ES-I3 (cell line): ENCODE measurements around the gene ADD2.
A peak's percentile ranks its signal among the peaks of the same experiment; 100 is the strongest.

Source experiments
- H3K36me3 ChIP-seq: 2 replicates; pipeline ENCODE4 v1.6.1; 2013; ENCODE audit warnings: mild to moderate bottlenecking, low read length, control low read depth, moderate library complexity; ENCODE audit not compliant: insufficient read depth
- H3K4me1 ChIP-seq: 2 replicates; pipeline ENCODE4 v1.6.1; 2013; ENCODE audit warnings: mild to moderate bottlenecking, control low read depth, low read length; ENCODE audit not compliant: insufficient read depth
- H3K9ac ChIP-seq: 2 replicates; pipeline ENCODE4 v1.6.1; 2013; ENCODE audit warnings: low read depth, mild to moderate bottlenecking, low read length, moderate library complexity
- H3K9me3 ChIP-seq: 2 replicates; pipeline ENCODE4 v1.6.1; 2013; ENCODE audit warnings: mild to moderate bottlenecking, low read length, moderate library complexity; ENCODE audit not compliant: control insufficient read depth, insufficient read depth

The ADD2 gene

GRCh38 chr2:70772486-70773155 is 4.6 kb upstream of the ADD2 start:
- Histone ChIP-seq H3K4me1 (peaks cover 9% of the 10 kb centered on the region), H3K36me3 (no peaks in the 10 kb centered on the region)

GRCh38 chr2:70771446-70771845 is 3.4 kb upstream of the ADD2 start:
- peaks cover 4% of the 10 kb centered on the region for H3K9me3 ChIP-seq
- peaks cover 9% of the 10 kb centered on the region for H3K4me1 ChIP-seq
- H3K36me3 ChIP-seq = no peaks in the 10 kb centered on the region
- H3K9ac ChIP-seq = no peak overlapping the region

More at GRCh38 chr2:70772486-70773155, 4.6 kb upstream of the ADD2 start:
- H3K9ac ChIP-seq = no peak overlapping the region
- H3K9me3 ChIP-seq = peaks cover 4% of the 10 kb centered on the region

GRCh38 chr2:70769450-70769849 is 1.4 kb upstream of the ADD2 start:
- Histone ChIP-seq H3K4me1 (peaks cover 14% of the 10 kb centered on the region), H3K36me3 (no peaks in the 10 kb centered on the region), H3K9ac (no peak overlapping the region)

GRCh38 chr2:70768590-70769085 is 638 bp upstream of the ADD2 start:
- Histone ChIP-seq H3K9ac (peak overlapping the region; percentile 31), H3K4me1 (peaks cover 17% of the 10 kb centered on the region), H3K9me3 (peaks cover 2% of the 10 kb centered on the region; the same call in 1 of the 2 replicates), H3K36me3 (no peaks in the 10 kb centered on the region)

More at GRCh38 chr2:70769450-70769849, 1.4 kb upstream of the ADD2 start:
- peaks cover 4% of the 10 kb centered on the region for H3K9me3 ChIP-seq

- Histone ChIP-seq H3K36me3 (no peaks in the 10 kb centered on the region), H3K9ac (peak overlapping the region; percentile 97), H3K9me3 (no peaks in the 10 kb centered on the region), H3K4me1 (peaks cover 17% of the 10 kb centered on the region)
Observed at GRCh38 chr2:70767079-70767698, 811 bp downstream of the ADD2 start.

- peak overlapping the region; percentile 97 for H3K9ac ChIP-seq
- no peaks in the 10 kb centered on the region for H3K9me3 ChIP-seq
- H3K36me3 ChIP-seq = no peaks in the 10 kb centered on the region
- peaks cover 17% of the 10 kb centered on the region for H3K4me1 ChIP-seq
Observed at GRCh38 chr2:70766357-70767078, 1.5 kb downstream of the ADD2 start.

- Histone ChIP-seq H3K4me1 (peaks cover 17% of the 10 kb centered on the region), H3K9ac (no peak overlapping the region), H3K9me3 (no peaks in the 10 kb centered on the region), H3K36me3 (no peaks in the 10 kb centered on the region)
Observed at GRCh38 chr2:70765507-70765906, 2.5 kb downstream of the ADD2 start.

- Histone ChIP-seq H3K4me1 (peaks cover 3% of the 10 kb centered on the region), H3K9me3 (no peaks in the 10 kb centered on the region), H3K9ac (no peak overlapping the region), H3K36me3 (no peaks in the 10 kb centered on the region)
Observed at GRCh38 chr2:70759446-70759845, 8.6 kb downstream of the ADD2 start.

- H3K4me1 ChIP-seq = peaks cover 5% of the 10 kb centered on the region; the same call in 1 of the 2 replicates
- H3K9ac ChIP-seq = no peak overlapping the region
- no peaks in the 10 kb centered on the region for H3K36me3 ChIP-seq
- H3K9me3 ChIP-seq = no peaks in the 10 kb centered on the region
Observed at GRCh38 chr2:70757966-70758365, 10.0 kb downstream of the ADD2 start.

- Histone ChIP-seq H3K36me3 (no peaks in the 10 kb centered on the region), H3K4me1 (peaks cover 5% of the 10 kb centered on the region; the same call in 1 of the 2 replicates), H3K9ac (no peak overlapping the region), H3K9me3 (no peaks in the 10 kb centered on the region)
Observed at GRCh38 chr2:70757360-70757759, 10.6 kb downstream of the ADD2 start.

GRCh38 chr2:70756128-70756527 is 11.9 kb downstream of the ADD2 start:
- Histone ChIP-seq H3K9ac (no peak overlapping the region), H3K4me1 (peaks cover 5% of the 10 kb centered on the region; the same call in 1 of the 2 replicates), H3K9me3 (no peaks in the 10 kb centered on the region), H3K36me3 (no peaks in the 10 kb centered on the region)

- no peaks in the 10 kb centered on the region for H3K9me3 ChIP-seq
- no peak overlapping the region for H3K9ac ChIP-seq
- H3K4me1 ChIP-seq = peaks cover 5% of the 10 kb centered on the region; the same call in 1 of the 2 replicates
- H3K36me3 ChIP-seq = no peaks in the 10 kb centered on the region
Observed at GRCh38 chr2:70753902-70754301, 14.1 kb downstream of the ADD2 start.

- H3K9ac ChIP-seq = no peak overlapping the region
- H3K36me3 ChIP-seq = no peaks in the 10 kb centered on the region
- no peaks in the 10 kb centered on the region for H3K9me3 ChIP-seq
- peaks cover 5% of the 10 kb centered on the region; the same call in 1 of the 2 replicates for H3K4me1 ChIP-seq
Observed at GRCh38 chr2:70753031-70753430, 15.0 kb downstream of the ADD2 start.

GRCh38 chr2:70752396-70752795 is 15.6 kb downstream of the ADD2 start:
- H3K9ac ChIP-seq = no peak overlapping the region

More at GRCh38 chr2:70752396-70752795, 15.6 kb downstream of the ADD2 start:
- H3K4me1 ChIP-seq = peaks cover 5% of the 10 kb centered on the region; the same call in 1 of the 2 replicates
- no peaks in the 10 kb centered on the region for H3K9me3 ChIP-seq
- no peaks in the 10 kb centered on the region for H3K36me3 ChIP-seq
